DOHH2 (cell line): Measurements from ENCODE around the gene SMARCD3.

Source experiments
- H3F3A ChIP-seq: fragments of 200-600 bp; sonication (generic), shearing (Covaris generic); 2 replicates; pipeline ENCODE4 v1.6.0; 2016; ENCODE audit warnings: antibody characterized with exemption, mild to moderate bottlenecking; ENCODE audit not compliant: control insufficient read depth, insufficient read depth
- H3K27ac ChIP-seq: fragments of 200-600 bp; sonication (generic); 2 replicates; pipeline ENCODE4 v1.5.1; 2014; ENCODE audit warnings: low read depth, mild to moderate bottlenecking, low read length, moderate library complexity
- H3K27me3 ChIP-seq: fragments of 200-600 bp; sonication (generic); 2 replicates; pipeline ENCODE4 v1.6.1; 2014; ENCODE audit warnings: mild to moderate bottlenecking, low read length, mixed read lengths; ENCODE audit not compliant: control insufficient read depth
- H3K36me3 ChIP-seq: fragments of 200-600 bp; sonication (generic); 2 replicates; pipeline ENCODE4 v1.6.1; 2014; ENCODE audit warnings: mild to moderate bottlenecking, low read length, moderate library complexity, mixed read lengths; ENCODE audit not compliant: control insufficient read depth
- H3K4me1 ChIP-seq: fragments of 200-600 bp; sonication (generic); 2 replicates; pipeline ENCODE4 v1.6.1; 2014; ENCODE audit warnings: mild to moderate bottlenecking, low read length, mixed read lengths; ENCODE audit not compliant: control insufficient read depth
- H3K4me2 ChIP-seq: fragments of 200-600 bp; sonication (generic); 2 replicates; pipeline ENCODE4 v1.6.0; 2014; ENCODE audit warnings: mild to moderate bottlenecking, low read length, moderate library complexity
- H3K4me3 ChIP-seq: fragments of 200-600 bp; sonication (generic); 2 replicates; pipeline ENCODE4 v1.5.1; 2014; ENCODE audit warnings: mild to moderate bottlenecking, low read length, mixed read lengths
- H3K79me2 ChIP-seq: fragments of 200-600 bp; sonication (generic); 2 replicates; pipeline ENCODE4 v1.6.1; 2014; ENCODE audit warnings: mild to moderate bottlenecking, low read length, mixed read lengths; ENCODE audit not compliant: control insufficient read depth
- H3K9me2 ChIP-seq: fragments of 200-600 bp; sonication (generic); replicated peaks from 2 replicates; pipeline ENCODE4 v1.6.1; 2014; ENCODE audit warnings: mild to moderate bottlenecking, low read length, mixed read lengths; ENCODE audit not compliant: control insufficient read depth
- H3K9me3 ChIP-seq: fragments of 200-600 bp; sonication (generic); 2 replicates; pipeline ENCODE4 v1.6.1; 2014; ENCODE audit warnings: antibody characterized with exemption, low read length, mixed read lengths; ENCODE audit not compliant: control insufficient read depth, insufficient read depth
- H4K20me1 ChIP-seq: fragments of 200-600 bp; sonication (generic); 2 replicates; pipeline ENCODE4 v1.6.0; 2014; ENCODE audit warnings: low read depth, mild to moderate bottlenecking, antibody characterized with exemption, low read length, moderate library complexity; ENCODE audit not compliant: control insufficient read depth, insufficient read depth
- CTCF ChIP-seq: fragments of 200-600 bp; sonication (generic); IDR thresholded peaks from one replicate; pipeline ENCODE4 v1.5.1; 2014; ENCODE audit warnings: antibody characterized with exemption, mild to moderate bottlenecking, low read depth, low read length; ENCODE audit not compliant: poor library complexity, severe bottlenecking
- EZH2phosphoT487 ChIP-seq: fragments of 200-600 bp; sonication (generic); IDR thresholded peaks from 2 replicates; pipeline ENCODE4 v1.6.1; 2017; ENCODE audit warnings: borderline replicate concordance, mild to moderate bottlenecking, antibody characterized with exemption, low read length, moderate library complexity, mixed read lengths

Gene SMARCD3

GRCh38 chr7:151254851-151255250 lies 6.4 kb upstream of the SMARCD3 start:
- Histone ChIP-seq H3K9me3 (no peaks in the 10 kb centered on the region), H3K4me2 (no peak overlapping the region), H3K9me2 (no peaks in the 10 kb centered on the region), H3K36me3 (no peaks in the 10 kb centered on the region), H3K79me2 (no peaks in the 10 kb centered on the region), H4K20me1 (no peaks in the 10 kb centered on the region), H3F3A (no peaks in the 10 kb centered on the region), H3K4me3 (no peak overlapping the region), H3K4me1 (peaks cover 5% of the 10 kb centered on the region; the same call in 1 of the 2 replicates), H3K27ac (no peak overlapping the region), H3K27me3 (peaks cover 55% of the 10 kb centered on the region)
- TF ChIP-seq EZH2phosphoT487 (no peak), CTCF (no peak)

GRCh38 chr7:151254316-151254715 lies 5.8 kb upstream of the SMARCD3 start:
- Histone ChIP-seq H3K4me2 (no peak overlapping the region), H3K4me1 (peaks cover 7% of the 10 kb centered on the region), H3K27ac (no peak overlapping the region), H3K4me3 (no peak overlapping the region), H3K36me3 (no peaks in the 10 kb centered on the region), H3K79me2 (no peaks in the 10 kb centered on the region), H3K27me3 (peaks cover 60% of the 10 kb centered on the region), H3K9me2 (no peaks in the 10 kb centered on the region), H4K20me1 (no peaks in the 10 kb centered on the region), H3K9me3 (no peaks in the 10 kb centered on the region), H3F3A (no peaks in the 10 kb centered on the region)
- no peak for TF ChIP-seq EZH2phosphoT487
- no peak for TF ChIP-seq CTCF

GRCh38 chr7:151252961-151253711 lies 4.6 kb upstream of the SMARCD3 start:
- no peaks in the 10 kb centered on the region for H3K9me2 ChIP-seq
- peaks cover 72% of the 10 kb centered on the region for H3K27me3 ChIP-seq
- no peak overlapping the region for H3K27ac ChIP-seq
- H3K4me3 ChIP-seq = no peak overlapping the region
- no peaks in the 10 kb centered on the region for H3K9me3 ChIP-seq
- no peaks in the 10 kb centered on the region for H3K36me3 ChIP-seq
- no peaks in the 10 kb centered on the region for H3K79me2 ChIP-seq
- H4K20me1 ChIP-seq = 0 out of 2 replicates have a peak, but pooled peaks cover under 1% of the 10 kb centered on the region
- H3F3A ChIP-seq = no peaks in the 10 kb centered on the region
- H3K4me2 ChIP-seq = no peak overlapping the region
- peaks cover 15% of the 10 kb centered on the region for H3K4me1 ChIP-seq
- no peak for TF ChIP-seq CTCF
- TF ChIP-seq EZH2phosphoT487 = no peak
